Mesenchymal stem cell (in vitro differentiated cells and primary cell): ENCODE measurements around the gene SH3D19.
"Not testable (repeated sequence)": the region's sequence is repeated elsewhere in the genome, so short reads cannot be mapped to it uniquely, and the experiment has no call there.

Experiments used
- DNase-seq: peaks from one replicate; pipeline ENCODE4 v3.0.0-alpha.2; 2013
- H2AFZ ChIP-seq: one replicate; pipeline ENCODE4 v1.6.1; 2013; ENCODE audit warnings: low read depth, mild to moderate bottlenecking, control low read depth, inconsistent platforms, low read length, moderate library complexity
- H2AK5ac ChIP-seq: 2 replicates; pipeline ENCODE4 v1.6.1; 2013; ENCODE audit warnings: low read length, moderate library complexity, mild to moderate bottlenecking, inconsistent platforms; ENCODE audit not compliant: severe bottlenecking
- H2BK120ac ChIP-seq: one replicate; pipeline ENCODE4 v1.6.1; 2013; ENCODE audit warnings: low read depth, mild to moderate bottlenecking, inconsistent platforms, low read length, moderate library complexity
- H2BK12ac ChIP-seq, 2 experiments: one replicate each; pipeline ENCODE4 v1.6.1; 2013; ENCODE audit warnings: inconsistent platforms in 2 of 2, low read length in 2 of 2, mild to moderate bottlenecking in 2 of 2, moderate library complexity in 2 of 2, control low read depth in 1 of 2
- H2BK15ac ChIP-seq: one replicate; pipeline ENCODE4 v1.6.1; 2013; ENCODE audit warnings: mild to moderate bottlenecking, low read depth, inconsistent platforms; ENCODE audit not compliant: poor library complexity, severe bottlenecking
- H2BK5ac ChIP-seq: 2 replicates; pipeline ENCODE4 v1.6.1; 2013; ENCODE audit warnings: low read depth, mild to moderate bottlenecking, low read length, control low read depth, inconsistent platforms; ENCODE audit not compliant: poor library complexity, severe bottlenecking
- H3K14ac ChIP-seq, 2 experiments: one replicate each; pipeline ENCODE4 v1.6.1; 2013; ENCODE audit warnings: inconsistent platforms in 2 of 2, low read length in 2 of 2, control low read depth in 1 of 2, mild to moderate bottlenecking in 1 of 2, moderate library complexity in 1 of 2
- H3K18ac ChIP-seq, 2 experiments: one replicate each; pipeline ENCODE4 v1.6.1; 2013; ENCODE audit warnings: inconsistent platforms in 2 of 2, low read length in 2 of 2, control low read depth in 1 of 2, low read depth in 1 of 2, mild to moderate bottlenecking in 1 of 2
- H3K23ac ChIP-seq, 2 experiments: one replicate each; pipeline ENCODE4 v1.6.1; 2013; ENCODE audit warnings: inconsistent platforms in 2 of 2, low read length in 2 of 2, mild to moderate bottlenecking in 2 of 2, moderate library complexity in 2 of 2, control low read depth in 1 of 2
- H3K27ac ChIP-seq: 2 replicates; pipeline ENCODE4 v1.5.1; 2013; ENCODE audit warnings: mild to moderate bottlenecking, moderate library complexity, low read length, control low read depth, inconsistent platforms; ENCODE audit not compliant: poor library complexity, severe bottlenecking
- H3K27me3 ChIP-seq, 2 experiments: 2 replicates each; pipeline versions ENCODE4 v1.6.1 to v1.7.0; 2013; ENCODE audit warnings: low read length in 2 of 2, mild to moderate bottlenecking in 2 of 2, moderate library complexity in 2 of 2, control low read depth in 1 of 2, inconsistent platforms in 1 of 2; ENCODE audit not compliant: control insufficient read depth in 1 of 2, insufficient read depth in 1 of 2
- H3K36me3 ChIP-seq, 2 experiments: 2 replicates each; pipeline versions ENCODE4 v1.6.1 to v1.7.0; 2013; ENCODE audit warnings: low read length in 2 of 2, control low read depth in 1 of 2, inconsistent platforms in 1 of 2, low read depth in 1 of 2, mild to moderate bottlenecking in 1 of 2; ENCODE audit not compliant: insufficient read depth in 2 of 2, control insufficient read depth in 1 of 2
- H3K4ac ChIP-seq, 2 experiments: one replicate each; pipeline ENCODE4 v1.6.1; 2013; ENCODE audit warnings: inconsistent platforms in 2 of 2, low read length in 2 of 2, mild to moderate bottlenecking in 2 of 2, moderate library complexity in 2 of 2, control low read depth in 1 of 2, low read depth in 1 of 2
- H3K4me1 ChIP-seq: 2 replicates; pipeline ENCODE4 v1.6.1; 2013; ENCODE audit warnings: low read depth, low read length, control low read depth; ENCODE audit not compliant: control insufficient read depth, insufficient read depth
- H3K4me2 ChIP-seq: 2 replicates; pipeline ENCODE4 v1.6.1; 2013; ENCODE audit warnings: low read length, mild to moderate bottlenecking, inconsistent platforms; ENCODE audit not compliant: poor library complexity, severe bottlenecking
- H3K4me3 ChIP-seq, 2 experiments: 2 replicates each; pipeline versions ENCODE4 v1.5.1 to v1.7.0; 2013; ENCODE audit warnings: low read length in 2 of 2, mild to moderate bottlenecking in 2 of 2, control low read depth in 1 of 2, low read depth in 1 of 2; ENCODE audit not compliant: insufficient read depth in 1 of 2
- H3K79me1 ChIP-seq: replicated peaks from 2 replicates; pipeline ENCODE4 v1.6.1; 2013; ENCODE audit warnings: mild to moderate bottlenecking, control low read depth, low read length, inconsistent platforms; ENCODE audit not compliant: poor library complexity, severe bottlenecking
- H3K9ac ChIP-seq: 2 replicates; pipeline ENCODE4 v1.7.0; 2013; ENCODE audit warnings: mild to moderate bottlenecking, low read length, moderate library complexity
- H3K9me3 ChIP-seq: 2 replicates; pipeline ENCODE4 v1.7.0; 2013; ENCODE audit warnings: mild to moderate bottlenecking, low read length; ENCODE audit not compliant: control insufficient read depth
- H4K8ac ChIP-seq: one replicate; pipeline ENCODE4 v1.6.1; 2013; ENCODE audit warnings: inconsistent platforms, mild to moderate bottlenecking, low read length, moderate library complexity
- H4K91ac ChIP-seq: one replicate; pipeline ENCODE4 v1.6.1; 2013; ENCODE audit warnings: mild to moderate bottlenecking, low read length, inconsistent platforms
- WGBS: methylation state at CpG from one replicate; pipeline ENCODE4 v1.1.7; 2013; ENCODE audit warnings: mixed read lengths; 5-methylcytosine and 5-hydroxymethylcytosine counted together

The SH3D19 gene

DNA sequence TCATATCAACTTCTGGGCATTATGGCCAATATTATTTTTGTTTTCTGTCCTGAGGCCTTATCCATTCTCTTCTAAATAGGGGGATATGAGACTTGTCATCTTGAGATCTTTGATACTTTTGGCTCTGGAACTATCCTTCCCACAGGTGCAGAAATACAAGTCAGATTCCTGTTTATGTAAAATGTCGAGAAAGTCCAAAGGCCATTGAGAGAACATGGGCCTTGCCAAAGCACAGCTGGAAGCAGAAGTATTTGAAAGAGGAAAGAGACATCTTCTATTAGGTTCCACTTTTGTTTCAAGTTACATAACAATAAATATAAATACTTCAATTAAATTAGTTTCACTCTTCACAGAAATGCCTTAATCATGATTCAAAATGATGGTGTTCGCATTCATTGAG lies 69.3 kb downstream of the SH3D19 start:
- no peak for DNase-seq
- Histone ChIP-seq H3K18ac (no peak overlapping the region), H3K36me3 (no peaks in the 10 kb centered on the region), H2BK15ac (no peak overlapping the region), H3K9me3 (no peaks in the 10 kb centered on the region), H3K27me3 (no peaks in the 10 kb centered on the region), H2BK5ac (no peak overlapping the region), H3K4me3 (no peak overlapping the region), H3K4me2 (no peak overlapping the region), H3K9ac (no peak overlapping the region), H3K27ac (no peak overlapping the region), H4K8ac (no peak overlapping the region), H2BK120ac (no peak overlapping the region), H3K79me1 (peaks cover 21% of the 10 kb centered on the region), H2AK5ac (no peak overlapping the region), H2BK12ac (no peak overlapping the region), H3K4me1 (no peaks in the 10 kb centered on the region), H3K23ac (no peak overlapping the region), H3K14ac (no peak overlapping the region), H3K4ac (no peak overlapping the region), H4K91ac (no peak overlapping the region), H2AFZ (no peak overlapping the region)
- 100% methylated on average over 1 of the region's 2 CpGs for WGBS

- H4K8ac ChIP-seq, H3K4me1 ChIP-seq, H3K4me3 ChIP-seq, H3K14ac ChIP-seq, H2AK5ac ChIP-seq, H4K91ac ChIP-seq, H3K4ac ChIP-seq, H3K9ac ChIP-seq, H3K27me3 ChIP-seq, H3K23ac ChIP-seq, H2BK12ac ChIP-seq, H2AFZ ChIP-seq, H3K18ac ChIP-seq, DNase-seq, H2BK15ac ChIP-seq, H2BK5ac ChIP-seq, H2BK120ac ChIP-seq, H3K36me3 ChIP-seq, H3K27ac ChIP-seq, H3K4me2 ChIP-seq, H3K9me3 ChIP-seq: not testable (repeated sequence)
- H3K79me1 ChIP-seq = peaks cover 23% of the 10 kb centered on the region
- 95% methylated on average over 16 of the region's 17 CpGs for WGBS
Observed at GRCh38 chr4:151255680-151256079, 69.7 kb downstream of the SH3D19 start.

- H3K27me3 ChIP-seq, H4K91ac ChIP-seq, H2BK120ac ChIP-seq, H4K8ac ChIP-seq, H2BK12ac ChIP-seq, H3K4ac ChIP-seq, DNase-seq, H2BK5ac ChIP-seq, H3K18ac ChIP-seq, H3K27ac ChIP-seq, H3K4me1 ChIP-seq, H3K14ac ChIP-seq, H3K9me3 ChIP-seq, H2AK5ac ChIP-seq, H3K4me2 ChIP-seq, H3K36me3 ChIP-seq, H3K4me3 ChIP-seq, H3K23ac ChIP-seq, H2BK15ac ChIP-seq, H2AFZ ChIP-seq, H3K9ac ChIP-seq: not testable (repeated sequence)
- WGBS = 98% methylated on average over 10 of the region's 28 CpGs
- H3K79me1 ChIP-seq = peaks cover 25% of the 10 kb centered on the region
Observed at GRCh38 chr4:151255226-151255625, 70.2 kb downstream of the SH3D19 start.

- no peak overlapping the region for H2BK12ac ChIP-seq
- H3K4me1 ChIP-seq = no peaks in the 10 kb centered on the region
- no peak overlapping the region for H3K18ac ChIP-seq
- no peak overlapping the region for H3K27ac ChIP-seq
- H2BK15ac ChIP-seq = no peak overlapping the region
- H3K27me3 ChIP-seq = no peaks in the 10 kb centered on the region
- no peaks in the 10 kb centered on the region for H3K9me3 ChIP-seq
- peaks cover 21% of the 10 kb centered on the region for H3K79me1 ChIP-seq
- H2AK5ac ChIP-seq = no peak overlapping the region
- H3K23ac ChIP-seq = no peak overlapping the region
- no peak overlapping the region for H4K91ac ChIP-seq
- WGBS = 45% methylated on average over 2 of the region's 2 CpGs
- H3K4ac ChIP-seq = no peak overlapping the region
- H3K14ac ChIP-seq = peak overlapping the region in 1 of 2 experiments; percentile 36
- H4K8ac ChIP-seq = no peak overlapping the region
- DNase-seq = no peak
- no peak overlapping the region for H3K4me2 ChIP-seq
- H2BK120ac ChIP-seq = no peak overlapping the region
- H3K9ac ChIP-seq = no peak overlapping the region
- no peak overlapping the region for H2BK5ac ChIP-seq
- H2AFZ ChIP-seq = no peak overlapping the region
- no peak overlapping the region for H3K4me3 ChIP-seq
- no peaks in the 10 kb centered on the region for H3K36me3 ChIP-seq
Observed at GRCh38 chr4:151251603-151252304, 73.7 kb downstream of the SH3D19 start.
